Measurements from ENCODE around the gene FAM53B.

DNA sequence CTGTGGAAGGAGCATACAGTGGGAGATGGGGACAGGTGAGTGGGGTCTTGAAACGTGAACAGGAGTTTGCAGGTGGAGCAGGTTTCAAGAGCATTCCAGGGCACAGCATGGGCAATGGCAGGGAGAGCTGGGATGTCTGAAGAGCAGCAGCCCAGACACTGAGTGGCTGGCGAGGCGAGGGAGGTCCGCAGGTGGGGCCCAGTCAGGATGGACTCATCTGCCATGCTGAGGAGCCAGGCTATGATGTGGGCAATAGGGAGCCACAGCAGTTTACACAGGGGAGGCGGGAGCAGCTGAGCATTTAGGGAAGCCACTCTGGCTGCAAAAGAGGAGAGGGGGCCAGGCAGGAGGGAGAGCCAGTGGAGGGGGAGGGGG, 138.7 kb downstream of the FAM53B start:
- TF ChIP-seq EP300 (IDR thresholded peaks at IDR 0.05; ENCODE audit: low read depth) (no peak), POLR2A (IDR thresholded peaks at IDR 0.05) (no peak)
- TF ChIP-seq, protein P1, sequence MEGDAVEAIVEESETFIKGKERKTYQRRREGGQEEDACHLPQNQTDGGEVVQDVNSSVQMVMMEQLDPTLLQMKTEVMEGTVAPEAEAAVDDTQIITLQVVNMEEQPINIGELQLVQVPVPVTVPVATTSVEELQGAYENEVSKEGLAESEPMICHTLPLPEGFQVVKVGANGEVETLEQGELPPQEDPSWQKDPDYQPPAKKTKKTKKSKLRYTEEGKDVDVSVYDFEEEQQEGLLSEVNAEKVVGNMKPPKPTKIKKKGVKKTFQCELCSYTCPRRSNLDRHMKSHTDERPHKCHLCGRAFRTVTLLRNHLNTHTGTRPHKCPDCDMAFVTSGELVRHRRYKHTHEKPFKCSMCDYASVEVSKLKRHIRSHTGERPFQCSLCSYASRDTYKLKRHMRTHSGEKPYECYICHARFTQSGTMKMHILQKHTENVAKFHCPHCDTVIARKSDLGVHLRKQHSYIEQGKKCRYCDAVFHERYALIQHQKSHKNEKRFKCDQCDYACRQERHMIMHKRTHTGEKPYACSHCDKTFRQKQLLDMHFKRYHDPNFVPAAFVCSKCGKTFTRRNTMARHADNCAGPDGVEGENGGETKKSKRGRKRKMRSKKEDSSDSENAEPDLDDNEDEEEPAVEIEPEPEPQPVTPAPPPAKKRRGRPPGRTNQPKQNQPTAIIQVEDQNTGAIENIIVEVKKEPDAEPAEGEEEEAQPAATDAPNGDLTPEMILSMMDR (IDR thresholded peaks at IDR 0.05), result no peak
